ENCODE data around the gene ZNF700.
"Not testable (repeated sequence)": the region's sequence is repeated elsewhere in the genome, so short reads cannot be mapped to it uniquely, and the experiment has no call there.

ZNF700 gene

GRCh38 chr19:11924886-11925650, at the start of gene ZNF700:
TSS of gene ZNF700 (plus strand) at chr19:11925107. CDS start at chr19:11925211, 104 bp downstream.
- H3K4me3 ChIP-seq (ENCODE audit: low read length): peak within 1 kb of the TSS; percentile 75
- peak; percentile 94 for DNase-seq (ENCODE audit: low read depth)
- no peak for TF ChIP-seq CTCF (IDR thresholded peaks at IDR 0.05; ENCODE audit: insufficient read depth, low read depth, low read length, missing control alignments)

GRCh38 chr19:11879687-11880266, 45.1 kb upstream of the ZNF700 start:
- H3K4me3 ChIP-seq (ENCODE audit: low read length); DNase-seq (ENCODE audit: low read depth): not testable (repeated sequence)
- peak; percentile 5 for TF ChIP-seq CTCF (IDR thresholded peaks at IDR 0.05; ENCODE audit: insufficient read depth, low read depth, low read length, missing control alignments)

- no peak overlapping the region for H3K4me3 ChIP-seq (ENCODE audit: low read length)
- TF ChIP-seq CTCF (IDR thresholded peaks at IDR 0.05; ENCODE audit: insufficient read depth, low read depth, low read length, missing control alignments): no peak
Observed at GRCh38 chr19:11880598-11880997, 44.3 kb upstream of the ZNF700 start.

GRCh38 chr19:11881151-11881800, 43.6 kb upstream of the ZNF700 start:
- TF ChIP-seq CTCF (IDR thresholded peaks at IDR 0.05; ENCODE audit: insufficient read depth, low read depth, low read length, missing control alignments): peak; percentile 74
- DNase-seq (ENCODE audit: low read depth): peak; percentile 59
- H3K4me3 ChIP-seq (ENCODE audit: low read length): no peak overlapping the region

More at GRCh38 chr19:11880598-11880997, 44.3 kb upstream of the ZNF700 start:
- no peak for DNase-seq (ENCODE audit: low read depth)

GRCh38 chr19:11882606-11883005, 42.3 kb upstream of the ZNF700 start:
- no peak overlapping the region for H3K4me3 ChIP-seq (ENCODE audit: low read length)
- no peak for TF ChIP-seq CTCF (IDR thresholded peaks at IDR 0.05; ENCODE audit: insufficient read depth, low read depth, low read length, missing control alignments)
- no peak for DNase-seq (ENCODE audit: low read depth)

GRCh38 chr19:11887234-11887610, 37.7 kb upstream of the ZNF700 start:
- no peak for TF ChIP-seq CTCF (IDR thresholded peaks at IDR 0.05; ENCODE audit: insufficient read depth, low read depth, low read length, missing control alignments)
- H3K4me3 ChIP-seq (ENCODE audit: low read length): no peak overlapping the region
- no peak for DNase-seq (ENCODE audit: low read depth)

Data from epithelial cell of esophagus (primary cell).